A673 (cell line): Measurements from ENCODE around the gene BTN3A1. TPM values are rescaled to one million over a fixed set of nuclear protein-coding genes. Genes with fewer than 3 reads are reported as not detected.

Source experiments
- BruUV-seq: library from RNA; stranded (reverse); fragments of 400-500 nt; replicated peaks from 2 replicates; lab custom pipeline; 2021; lab: Mats Ljungman, UMichigan
- CTCF ChIA-PET: fragments of 300-600 bp; sonication (Branson Sonifier 250); formaldehyde crosslinking; loops from one replicate; lab custom pipeline; 2022; ENCODE audit warnings: antibody characterized with exemption; lab: Charles Lee
- POLR2A ChIA-PET: fragments of 300-600 bp; sonication (Branson Sonifier 250); formaldehyde crosslinking; loops from one replicate; lab custom pipeline; 2022; ENCODE audit warnings: antibody characterized with exemption; ENCODE audit not compliant: low non-redundant PET; lab: Charles Lee
- DNase-seq: peaks from one replicate; pipeline ENCODE4 v3.0.0-alpha.2; 2015; ENCODE audit warnings: low spot score
- H3K27ac ChIP-seq: fragments of 200-600 bp; sonication (generic); 2 replicates; pipeline ENCODE4 v1.5.1; 2016; ENCODE audit warnings: mixed run types, low read depth, mild to moderate bottlenecking, mixed read lengths, antibody characterized with exemption, low read length; ENCODE audit not compliant: poor library complexity, severe bottlenecking
- H3K27me3 ChIP-seq: fragments of 200-600 bp; sonication (generic); replicated peaks from 2 replicates; pipeline ENCODE4 v1.6.1; 2017; ENCODE audit warnings: mixed run types, low read depth, mild to moderate bottlenecking, mixed read lengths, antibody characterized with exemption, low read length; ENCODE audit not compliant: insufficient read depth, poor library complexity
- H3K36me3 ChIP-seq: fragments of 200-600 bp; sonication (generic); 2 replicates; pipeline ENCODE4 v1.6.1; 2016; ENCODE audit warnings: mixed run types, mild to moderate bottlenecking, mixed read lengths, antibody characterized with exemption, low read length; ENCODE audit not compliant: insufficient read depth, poor library complexity, severe bottlenecking
- H3K4me1 ChIP-seq: fragments of 200-600 bp; sonication (generic); 2 replicates; pipeline ENCODE4 v1.6.1; 2017; ENCODE audit warnings: mixed run types, mild to moderate bottlenecking, mixed read lengths, antibody characterized with exemption, low read length; ENCODE audit not compliant: insufficient read depth, poor library complexity, severe bottlenecking
- H3K4me3 ChIP-seq: fragments of 200-600 bp; sonication (generic); 2 replicates; pipeline ENCODE4 v1.5.1; 2016; ENCODE audit warnings: low read depth, mixed run types, mild to moderate bottlenecking, mixed read lengths, low read length; ENCODE audit not compliant: poor library complexity, severe bottlenecking
- H3K9me3 ChIP-seq: fragments of 200-600 bp; sonication (generic); 2 replicates; pipeline ENCODE4 v1.6.1; 2016; ENCODE audit warnings: mixed run types, low read depth, mild to moderate bottlenecking, mixed read lengths, antibody characterized with exemption, low read length; ENCODE audit not compliant: poor library complexity, severe bottlenecking
- CTCF ChIP-seq: fragments of 300-800, 200-600 bp; sonication (generic); conservative IDR thresholded peaks from 2 replicates; pipeline ENCODE4 v1.5.1; 2017; ENCODE audit warnings: low read depth, mild to moderate bottlenecking, antibody characterized with exemption, low read length, moderate library complexity, mixed read lengths
- EZH2 ChIP-seq: fragments of 200-600 bp; sonication (generic); IDR thresholded peaks from 2 replicates; pipeline ENCODE4 v1.6.1; 2017; ENCODE audit warnings: borderline replicate concordance, low read depth, mild to moderate bottlenecking, mixed read lengths, antibody characterized with exemption, low read length; ENCODE audit not compliant: poor library complexity, severe bottlenecking
- intact Hi-C: fragments of 100-400 bp; cut with micrococcal nuclease; formaldehyde crosslinking; loops from one replicate; pipeline ENCODE4 v1.10.0; 2022; ENCODE audit not compliant: unreplicated experiment
- total RNA-seq: library from RNA; stranded (reverse); gene quantifications from 2 replicates; pipeline ENCODE4 v1.2.3, GENCODE V29; 2021

Gene BTN3A1
- total RNA-seq, 1 experiment from 2014 or later = 14.8 TPM

GRCh38 chr6:26414281-26414680, 12.2 kb downstream of the BTN3A1 start:
- no TSS peak for BruUV-seq
- CTCF ChIA-PET = no interaction called here

DNA sequence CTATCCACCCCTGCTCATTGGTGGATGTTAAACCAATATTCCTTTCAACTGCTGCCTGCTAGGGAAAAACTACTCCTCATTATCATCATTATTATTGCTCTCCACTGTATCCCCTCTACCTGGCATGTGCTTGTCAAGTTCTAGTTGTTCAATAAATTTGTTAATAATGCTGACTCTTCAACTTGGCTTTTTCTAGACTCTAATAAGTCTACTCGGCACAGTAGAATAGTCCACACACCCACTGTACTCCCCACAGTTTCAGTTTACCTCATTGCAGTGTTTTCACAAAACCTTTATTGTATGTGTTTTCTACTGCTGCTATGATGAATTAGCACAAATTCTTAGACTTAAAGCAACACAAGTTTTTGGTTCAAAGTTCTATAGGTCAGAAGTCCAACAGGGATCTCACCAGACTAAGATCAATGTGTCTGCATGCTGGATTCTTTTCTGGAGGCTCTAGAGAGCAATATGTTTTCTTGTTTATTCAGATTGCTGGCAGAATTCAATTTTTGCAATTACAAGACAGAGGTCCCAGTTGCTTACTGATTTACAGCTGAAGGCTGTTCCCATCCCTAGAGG, 13.1 kb downstream of the BTN3A1 start:
- no TSS peak for BruUV-seq
- ChIA-PET POLR2A (no interaction called here), CTCF (no interaction called here)
- no peak for TF ChIP-seq CTCF
- TF ChIP-seq EZH2 = no peak
- Histone ChIP-seq H3K27ac (no peak overlapping the region), H3K4me3 (no peak overlapping the region), H3K36me3 (peaks cover 4% of the 10 kb centered on the region), H3K27me3 (no peaks in the 10 kb centered on the region), H3K9me3 (no peaks in the 10 kb centered on the region), H3K4me1 (no peaks in the 10 kb centered on the region)
- no peak for DNase-seq
- intact Hi-C loops = no loop called here

More at GRCh38 chr6:26414281-26414680, 12.2 kb downstream of the BTN3A1 start:
- H3K4me1 ChIP-seq = no peaks in the 10 kb centered on the region
- POLR2A ChIA-PET = no interaction called here
- H3K27me3 ChIP-seq = no peaks in the 10 kb centered on the region
- no peaks in the 10 kb centered on the region for H3K9me3 ChIP-seq
- TF ChIP-seq EZH2 (no peak), CTCF (no peak)
- no peak overlapping the region for H3K4me3 ChIP-seq
- intact Hi-C loops = no loop called here
- peaks cover 4% of the 10 kb centered on the region for H3K36me3 ChIP-seq
- DNase-seq = no peak
- no peak overlapping the region for H3K27ac ChIP-seq

DNA sequence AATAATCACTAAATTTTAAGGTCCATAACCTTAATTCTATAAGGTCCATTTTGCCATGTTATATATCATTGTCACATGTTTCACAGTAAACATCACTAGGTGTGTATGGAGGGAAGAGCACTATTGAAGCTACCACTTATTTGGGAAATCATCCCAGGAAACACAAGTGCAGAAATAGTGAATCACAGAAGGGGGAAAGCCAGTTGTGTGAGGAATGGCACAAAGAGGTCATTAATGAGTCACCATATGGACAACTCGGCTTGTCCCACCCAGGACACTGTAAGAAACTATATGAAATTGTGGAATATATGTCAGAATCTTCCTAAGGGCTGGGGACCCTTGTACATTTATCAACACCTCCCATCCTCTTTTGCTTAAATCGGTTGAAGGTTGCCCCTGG, 13.7 kb downstream of the BTN3A1 start:
- Histone ChIP-seq H3K9me3 (no peaks in the 10 kb centered on the region), H3K27ac (no peak overlapping the region), H3K4me1 (peaks cover 5% of the 10 kb centered on the region), H3K36me3 (peaks cover 4% of the 10 kb centered on the region), H3K4me3 (no peak overlapping the region), H3K27me3 (no peaks in the 10 kb centered on the region)
- ChIA-PET CTCF (no interaction called here), POLR2A (no interaction called here)
- TF ChIP-seq EZH2 = no peak
- no peak for TF ChIP-seq CTCF
- no peak for DNase-seq
- intact Hi-C loops = no loop called here
- no TSS peak for BruUV-seq
